Eye (tissue), 1 donor: ENCODE results near the gene YEATS4.

Experiments
- DNase-seq: peaks from one replicate; pipeline ENCODE4 v3.0.0-alpha.2; 2015

YEATS4 gene

DNA sequence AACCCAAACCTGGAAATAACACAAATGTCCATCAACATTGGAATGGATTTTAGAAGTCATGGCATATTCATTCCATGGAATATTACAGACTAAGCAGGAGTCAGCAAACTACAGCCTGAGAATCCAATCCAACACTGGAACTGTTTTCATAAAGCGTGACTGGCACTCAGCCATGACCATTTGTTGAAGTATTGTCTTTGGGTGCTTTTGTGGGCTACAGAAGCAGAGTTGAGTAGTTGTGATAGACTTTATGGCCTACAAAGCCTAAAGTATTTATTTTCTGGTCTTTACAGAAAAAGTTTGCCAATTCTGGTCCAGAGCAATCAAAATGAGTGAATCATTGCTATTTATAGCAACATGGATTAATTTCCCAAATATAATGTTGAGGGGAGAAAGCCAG lies 76.1 kb downstream of the YEATS4 start:
- DNase-seq: no peak

- DNase-seq: no peak
Measured at GRCh38 chr12:69437073-69437472, 77.5 kb downstream of the YEATS4 start.

DNA sequence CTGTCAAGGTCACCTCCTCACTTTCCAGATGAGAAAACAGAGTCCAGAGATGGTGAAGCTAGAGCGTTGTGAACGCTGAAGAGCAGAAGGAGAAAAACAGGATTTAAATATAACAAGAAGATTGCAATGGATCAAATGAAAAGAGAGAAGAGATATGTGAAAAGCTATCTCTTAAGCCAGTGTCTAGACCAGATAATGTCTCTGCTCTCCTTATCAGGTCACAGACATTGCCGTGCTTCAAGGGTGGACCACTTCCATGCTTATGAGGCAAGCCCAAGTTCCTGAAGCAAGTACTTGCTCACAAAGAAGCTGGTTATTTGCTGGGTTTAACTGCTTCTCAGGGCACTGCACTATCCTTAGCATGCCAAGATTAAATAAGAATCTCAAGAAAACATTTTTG lies 79.0 kb downstream of the YEATS4 start:
- DNase-seq: no peak

DNA sequence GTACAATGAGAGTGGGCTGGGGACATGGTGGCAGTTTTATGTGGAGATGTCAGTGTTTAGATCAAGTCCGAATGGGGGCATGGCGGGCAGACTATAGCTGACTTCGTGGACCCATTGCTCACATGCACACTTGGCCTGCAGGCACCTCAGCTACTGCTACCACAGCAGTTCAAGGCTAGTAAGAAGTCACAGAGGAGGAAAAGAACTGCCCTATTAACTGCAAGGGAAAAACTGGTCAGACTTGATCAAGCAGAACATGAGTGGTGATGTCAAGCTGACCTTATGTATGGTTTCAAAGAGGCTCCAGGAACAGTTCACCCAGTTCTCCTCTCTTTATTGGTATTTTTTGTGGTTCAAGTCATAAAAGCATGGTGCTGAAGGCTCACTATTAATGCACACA lies 80.5 kb downstream of the YEATS4 start:
- no peak for DNase-seq
